GM18868 (cell line): ENCODE results near the gene CDH13.
A peak's percentile ranks its signal among the peaks of the same experiment; 100 is the strongest.

Source experiments
- ATAC-seq: cut with Tn5 transposase; IDR thresholded peaks from one replicate; pipeline ENCODE4 v1.9.1; 2021; ENCODE audit warnings: mild to moderate bottlenecking, moderate library complexity; ENCODE audit not compliant: unreplicated experiment

Gene CDH13

GRCh38 chr16:83449861-83450260 is 823.1 kb downstream of the CDH13 start:
- no peak for ATAC-seq

- no peak for ATAC-seq
Measured at GRCh38 chr16:83453977-83454376, 827.2 kb downstream of the CDH13 start.

- ATAC-seq, result no peak
Measured at GRCh38 chr16:83455716-83456115, 828.9 kb downstream of the CDH13 start.

GRCh38 chr16:83456934-83457333 is 830.2 kb downstream of the CDH13 start:
- no peak for ATAC-seq

- peak; percentile 80 for ATAC-seq
Measured at GRCh38 chr16:83458612-83459011, 831.8 kb downstream of the CDH13 start.

GRCh38 chr16:83464991-83465390 is 838.2 kb downstream of the CDH13 start:
- ATAC-seq, result no peak

GRCh38 chr16:83470416-83470815 is 843.6 kb downstream of the CDH13 start:
- no peak for ATAC-seq

GRCh38 chr16:83472776-83473501 is 846.2 kb downstream of the CDH13 start:
- no peak for ATAC-seq

- ATAC-seq, result no peak
Measured at GRCh38 chr16:83473926-83474650, 847.3 kb downstream of the CDH13 start.

GRCh38 chr16:83475108-83475507 is 848.3 kb downstream of the CDH13 start:
- no peak for ATAC-seq

GRCh38 chr16:83481589-83481988 is 854.8 kb downstream of the CDH13 start:
- no peak for ATAC-seq

- no peak for ATAC-seq
Measured at GRCh38 chr16:83482545-83483162, 855.9 kb downstream of the CDH13 start.

- no peak for ATAC-seq
Measured at GRCh38 chr16:83490073-83490472, 863.3 kb downstream of the CDH13 start.

GRCh38 chr16:83494459-83494858 is 867.7 kb downstream of the CDH13 start:
- ATAC-seq, result no peak

- ATAC-seq, result no peak
Measured at GRCh38 chr16:83501481-83501880, 874.7 kb downstream of the CDH13 start.

- no peak for ATAC-seq
Measured at GRCh38 chr16:83508295-83508694, 881.5 kb downstream of the CDH13 start.

- no peak for ATAC-seq
Measured at GRCh38 chr16:83509316-83509715, 882.5 kb downstream of the CDH13 start.

GRCh38 chr16:83510906-83511305 is 884.1 kb downstream of the CDH13 start:
- no peak for ATAC-seq

GRCh38 chr16:83513008-83513755 is 886.4 kb downstream of the CDH13 start:
- no peak for ATAC-seq

GRCh38 chr16:83515395-83515794 is 888.6 kb downstream of the CDH13 start:
- ATAC-seq, result no peak

GRCh38 chr16:83516931-83517330 is 890.2 kb downstream of the CDH13 start:
- ATAC-seq, result no peak
